Sigmoid colon (tissue), 7 donors: ENCODE data around the gene SDHC. TPM values are rescaled to one million over a fixed set of nuclear protein-coding genes. Genes with fewer than 3 reads are reported as not detected.

Experiments used
- DNase-seq: peaks from one replicate; pipeline ENCODE4 v3.0.0-alpha.2; 2019
- H3K27ac ChIP-seq, 4 donors: fragments of 200-600 bp; sonication (generic); one replicate each; pipeline ENCODE4 v1.5.1; 2016 to 2019; ENCODE audit warnings: mild to moderate bottlenecking in 1 of 4
- H3K27me3 ChIP-seq, 3 donors: fragments of 200-600 bp; sonication (generic); one replicate each; pipeline ENCODE4 v1.5.1; 2019; ENCODE audit warnings: mild to moderate bottlenecking in 1 of 3
- H3K36me3 ChIP-seq, 4 donors: fragments of 200-600 bp; sonication (generic); one replicate each; pipeline ENCODE4 v1.5.1; 2016 to 2019
- H3K4me1 ChIP-seq, 4 donors: fragments of 200-600 bp; sonication (generic); one replicate each; pipeline ENCODE4 v1.5.1; 2017 to 2019
- H3K4me3 ChIP-seq, 4 donors: fragments of 200-600 bp; sonication (generic); one replicate each; pipeline ENCODE4 v1.5.1; 2017 to 2019; ENCODE audit warnings: mild to moderate bottlenecking in 2 of 4, moderate library complexity in 1 of 4
- H3K9me3 ChIP-seq, 4 donors: fragments of 200-600 bp in 3 of 4; sonication (generic) in 3 of 4; one replicate each; pipeline versions ENCODE4 v1.5.1 to v1.6.1; 2013 to 2019
- CTCF ChIP-seq, 4 experiments: fragments of 450-650 bp in 3 of 4; fragments of 200-600 bp in 1 of 4; IDR thresholded peaks; one replicate each; pipeline ENCODE4 v1.5.1; 2016 to 2019; ENCODE audit warnings: antibody characterized with exemption in 4 of 4, mild to moderate bottlenecking in 3 of 4, moderate library complexity in 2 of 4
- EP300 ChIP-seq, 4 donors: sonication (generic); formaldehyde crosslinking; IDR thresholded peaks; one replicate each; pipeline ENCODE4 v1.6.1; 2017; ENCODE audit warnings: antibody characterized with exemption in 4 of 4
- POLR2A ChIP-seq, 2 donors: fragments of 450-650 bp; IDR thresholded peaks; one replicate each; pipeline ENCODE4 v1.6.1; 2016; ENCODE audit warnings: antibody characterized with exemption in 2 of 2, mild to moderate bottlenecking in 2 of 2, moderate library complexity in 2 of 2
- POLR2AphosphoS5 ChIP-seq, 4 donors: sonication (generic); formaldehyde crosslinking; IDR thresholded peaks; one replicate each; pipeline ENCODE4 v1.6.1; 2017; ENCODE audit warnings: antibody characterized with exemption in 4 of 4
- WGBS, 2 donors: extraction: QIAGEN DNeasy Blood & Tissue Kit; methylation state at CpG; one replicate each; pipeline ENCODE4 v1.1.7; 2013; 5-methylcytosine and 5-hydroxymethylcytosine counted together
- intact Hi-C: fragments of 100-400 bp; cut with DNase I; formaldehyde crosslinking; loops from one replicate; pipeline ENCODE4 v1.15.1; 2023
- polyA plus RNA-seq, 3 donors: library from polyadenylated mRNA; stranded (reverse); fragments of 200-250 nt; gene quantifications; one replicate each; pipeline ENCODE4 v1.2.3, GENCODE V29; 2013
- total RNA-seq, 4 donors: library from RNA; depleted of rRNA; stranded (reverse); fragments of >200 nt; gene quantifications; one replicate each; pipeline ENCODE4 v1.1.0, GENCODE V29; 2016
- donor health status: healthy with polysubstance abuse.
- donor health status: Bipolar disorder and iron deficiency.
- donor health status: healthy.

SDHC gene
- total and polyA plus RNA-seq, 7 donors = 21.2 to 371 (median 83.5) TPM

- H3K27ac ChIP-seq = no peak overlapping the region
- no peaks in the 10 kb centered on the region for H3K27me3 ChIP-seq
- DNase-seq = no peak
- no peaks in the 10 kb centered on the region for H3K4me1 ChIP-seq
- 80 to 92% methylated on average over 5 of the region's 5 CpGs for WGBS, 2 donors
- intact Hi-C loops = no loop called here
- no peak overlapping the region for H3K4me3 ChIP-seq
- TF ChIP-seq POLR2AphosphoS5 (IDR thresholded peaks at IDR 0.05) (no peak), EP300 (IDR thresholded peaks at IDR 0.05) (no peak), POLR2A (IDR thresholded peaks at IDR 0.05) (no peak), CTCF (IDR thresholded peaks at IDR 0.05) (no peak)
- H3K9me3 ChIP-seq = no peaks in the 10 kb centered on the region
- H3K36me3 ChIP-seq = no peaks in the 10 kb centered on the region
Observed at GRCh38 chr1:161285521-161285920, 28.7 kb upstream of the SDHC start.

- TF ChIP-seq EP300 (IDR thresholded peaks at IDR 0.05) (no peak), POLR2AphosphoS5 (IDR thresholded peaks at IDR 0.05) (no peak), POLR2A (IDR thresholded peaks at IDR 0.05) (no peak), CTCF (IDR thresholded peaks at IDR 0.05) (no peak)
- no peaks in the 10 kb centered on the region for H3K9me3 ChIP-seq
- no peak overlapping the region for H3K4me3 ChIP-seq
- no peaks in the 10 kb centered on the region for H3K4me1 ChIP-seq
- intact Hi-C loops = no loop called here
- 27 to 75% methylated on average over 3 of the region's 3 CpGs for WGBS, 2 donors
- DNase-seq = no peak
- H3K36me3 ChIP-seq = no peaks in the 10 kb centered on the region
- no peaks in the 10 kb centered on the region for H3K27me3 ChIP-seq
- no peak overlapping the region for H3K27ac ChIP-seq
Observed at GRCh38 chr1:161287482-161288054, 26.6 kb upstream of the SDHC start.

GRCh38 chr1:161290779-161291178, 23.4 kb upstream of the SDHC start:
- no peak for TF ChIP-seq POLR2A (IDR thresholded peaks at IDR 0.05)
- TF ChIP-seq CTCF (IDR thresholded peaks at IDR 0.05) = no peak
- TF ChIP-seq POLR2AphosphoS5 (IDR thresholded peaks at IDR 0.05) = no peak
- TF ChIP-seq EP300 (IDR thresholded peaks at IDR 0.05) = no peak
- intact Hi-C loops = loop anchor here (2.0 to 5.0 kb wide), 2 partner anchors 64 to 83 kb away; partner anchors contain the start of gene TOMM40L
- no peak overlapping the region for H3K27ac ChIP-seq
- H3K4me3 ChIP-seq = no peak overlapping the region
- no peaks in the 10 kb centered on the region for H3K9me3 ChIP-seq
- no peaks in the 10 kb centered on the region for H3K27me3 ChIP-seq
- WGBS, 2 donors = 77 to 81% methylated on average over 1 of the region's 1 CpG
- no peaks in the 10 kb centered on the region for H3K36me3 ChIP-seq
- H3K4me1 ChIP-seq = no peaks in the 10 kb centered on the region
- no peak for DNase-seq

DNA sequence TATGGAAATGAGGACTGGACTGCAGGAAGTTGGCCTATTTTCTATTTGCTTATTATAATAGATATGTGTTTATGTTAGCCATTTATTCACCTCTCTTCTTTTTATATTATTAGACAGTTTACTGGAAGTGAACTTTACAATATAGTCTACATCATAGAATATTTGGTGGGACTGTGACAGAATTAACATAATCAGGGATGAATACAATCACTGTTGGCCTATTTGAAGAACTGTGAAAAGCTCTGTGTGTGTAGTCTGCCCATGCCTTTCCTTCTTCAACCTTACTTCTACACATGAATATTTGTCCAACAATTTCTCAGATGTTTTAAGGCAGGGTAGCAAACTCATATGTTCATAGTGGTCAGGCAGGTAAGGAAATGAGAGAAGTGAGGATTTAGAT, 16.8 kb upstream of the SDHC start:
- H3K4me3 ChIP-seq = no peak overlapping the region
- no peak for DNase-seq
- TF ChIP-seq EP300 (IDR thresholded peaks at IDR 0.05) = no peak
- TF ChIP-seq CTCF (IDR thresholded peaks at IDR 0.05) = no peak
- TF ChIP-seq POLR2A (IDR thresholded peaks at IDR 0.05) = no peak
- no peak for TF ChIP-seq POLR2AphosphoS5 (IDR thresholded peaks at IDR 0.05)

DNA sequence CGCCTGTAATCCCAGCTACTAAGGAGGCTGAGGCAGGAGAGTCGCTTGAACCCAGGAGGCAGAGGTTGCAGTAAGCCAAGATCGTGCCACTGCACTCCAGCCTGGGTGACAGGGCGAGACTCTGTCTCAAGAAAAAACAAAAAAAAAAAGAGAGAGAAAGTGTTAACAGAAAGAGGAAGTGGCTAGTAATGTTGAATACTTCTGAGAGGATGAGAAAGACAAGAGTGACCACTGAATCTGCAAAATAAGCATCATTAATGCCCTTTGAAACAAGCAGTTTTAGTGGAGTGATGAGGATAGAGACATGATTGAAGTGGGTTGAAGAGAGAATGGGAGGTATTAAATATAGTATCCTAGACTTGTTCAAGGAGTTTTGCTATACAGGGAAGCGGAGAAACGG, 16.1 kb upstream of the SDHC start:
- Histone ChIP-seq H3K9me3 (no peaks in the 10 kb centered on the region), H3K4me3 (no peak overlapping the region), H3K36me3 (no peaks in the 10 kb centered on the region), H3K27ac (no peak overlapping the region), H3K27me3 (no peaks in the 10 kb centered on the region), H3K4me1 (no peaks in the 10 kb centered on the region)
- intact Hi-C loops = no loop called here
- TF ChIP-seq POLR2AphosphoS5 (IDR thresholded peaks at IDR 0.05) (no peak), EP300 (IDR thresholded peaks at IDR 0.05) (no peak), POLR2A (IDR thresholded peaks at IDR 0.05) (no peak), CTCF (IDR thresholded peaks at IDR 0.05) (no peak)
- no peak for DNase-seq
- WGBS, 2 donors = 84 to 92% methylated on average over 6 of the region's 6 CpGs

More for the DNA sequence above, 16.8 kb upstream of the SDHC start:
- H3K36me3 ChIP-seq = no peaks in the 10 kb centered on the region
- no peaks in the 10 kb centered on the region for H3K4me1 ChIP-seq
- no peaks in the 10 kb centered on the region for H3K27me3 ChIP-seq
- H3K27ac ChIP-seq = no peak overlapping the region
- intact Hi-C loops = no loop called here
- no peaks in the 10 kb centered on the region for H3K9me3 ChIP-seq
